Measurements from ENCODE around the gene ZC3H13. TPM values are rescaled to one million over a fixed set of nuclear protein-coding genes. Genes with fewer than 3 reads are reported as not detected.

Gene ZC3H13
- total and polyA plus RNA-seq, 8 donors: 40.6 to 72.7 (median 63.5) TPM

DNA sequence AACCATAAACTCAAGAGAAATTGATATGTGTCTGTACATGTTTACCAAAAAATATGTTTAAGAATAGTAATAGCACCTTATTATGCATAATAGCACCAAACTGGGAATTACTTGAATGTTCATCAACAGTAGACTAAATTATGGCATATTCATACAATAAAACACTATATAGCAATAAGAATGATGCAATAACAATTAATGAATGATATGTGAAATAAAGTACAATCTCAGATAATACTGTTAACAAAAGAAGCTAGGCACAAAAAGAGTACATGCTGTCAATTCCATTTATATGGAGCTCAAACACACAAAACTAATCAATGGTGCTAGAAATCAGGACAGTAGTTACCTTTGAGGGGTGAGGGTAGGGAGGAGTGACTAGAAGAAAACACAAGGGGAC, 36.3 kb downstream of the ZC3H13 start:
- TF ChIP-seq, protein P1, sequence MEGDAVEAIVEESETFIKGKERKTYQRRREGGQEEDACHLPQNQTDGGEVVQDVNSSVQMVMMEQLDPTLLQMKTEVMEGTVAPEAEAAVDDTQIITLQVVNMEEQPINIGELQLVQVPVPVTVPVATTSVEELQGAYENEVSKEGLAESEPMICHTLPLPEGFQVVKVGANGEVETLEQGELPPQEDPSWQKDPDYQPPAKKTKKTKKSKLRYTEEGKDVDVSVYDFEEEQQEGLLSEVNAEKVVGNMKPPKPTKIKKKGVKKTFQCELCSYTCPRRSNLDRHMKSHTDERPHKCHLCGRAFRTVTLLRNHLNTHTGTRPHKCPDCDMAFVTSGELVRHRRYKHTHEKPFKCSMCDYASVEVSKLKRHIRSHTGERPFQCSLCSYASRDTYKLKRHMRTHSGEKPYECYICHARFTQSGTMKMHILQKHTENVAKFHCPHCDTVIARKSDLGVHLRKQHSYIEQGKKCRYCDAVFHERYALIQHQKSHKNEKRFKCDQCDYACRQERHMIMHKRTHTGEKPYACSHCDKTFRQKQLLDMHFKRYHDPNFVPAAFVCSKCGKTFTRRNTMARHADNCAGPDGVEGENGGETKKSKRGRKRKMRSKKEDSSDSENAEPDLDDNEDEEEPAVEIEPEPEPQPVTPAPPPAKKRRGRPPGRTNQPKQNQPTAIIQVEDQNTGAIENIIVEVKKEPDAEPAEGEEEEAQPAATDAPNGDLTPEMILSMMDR (IDR thresholded peaks at IDR 0.05): no peak
- ATAC-seq: no peak
- intact Hi-C loops (cut with DNase I): no loop called here
- no peak for DNase-seq
- H3K27ac ChIP-seq: no peak overlapping the region
- H3K4me3 ChIP-seq: no peak overlapping the region
- H3K4me1 ChIP-seq: no peaks in the 10 kb centered on the region
- H3K9me3 ChIP-seq: no peaks in the 10 kb centered on the region
- no peaks in the 10 kb centered on the region for H3K27me3 ChIP-seq
- H3K36me3 ChIP-seq: peaks cover 0 to 41% of the 10 kb centered on the region in 2 donors

DNA sequence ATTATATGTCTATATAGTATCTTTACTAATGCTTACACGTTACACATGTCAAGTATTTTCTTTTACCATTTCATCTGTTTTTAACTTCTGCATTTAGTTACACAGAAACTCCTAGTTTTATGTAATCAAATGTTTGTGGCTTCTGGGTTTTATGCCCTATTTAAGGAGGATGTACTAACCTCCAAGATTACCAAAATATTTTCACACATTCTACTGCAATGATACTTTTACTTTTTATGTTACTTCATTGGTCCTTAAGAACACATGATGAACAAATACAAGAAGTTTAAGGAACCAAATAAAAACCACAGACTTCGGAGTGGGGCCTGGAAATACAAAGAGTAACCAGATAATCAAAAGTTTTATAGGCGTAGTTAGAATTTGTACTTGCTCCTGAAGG, 37.2 kb downstream of the ZC3H13 start:
- Histone ChIP-seq H3K27ac (no peak overlapping the region), H3K27me3 (no peaks in the 10 kb centered on the region), H3K9me3 (no peaks in the 10 kb centered on the region), H3K36me3 (peaks cover 0 to 48% of the 10 kb centered on the region in 2 donors), H3K4me1 (no peaks in the 10 kb centered on the region), H3K4me3 (no peak overlapping the region)
- ATAC-seq (no peak), DNase-seq (no peak)
- intact Hi-C loops (cut with DNase I): no loop called here
- TF ChIP-seq, protein P1 (IDR thresholded peaks at IDR 0.05): no peak

DNA sequence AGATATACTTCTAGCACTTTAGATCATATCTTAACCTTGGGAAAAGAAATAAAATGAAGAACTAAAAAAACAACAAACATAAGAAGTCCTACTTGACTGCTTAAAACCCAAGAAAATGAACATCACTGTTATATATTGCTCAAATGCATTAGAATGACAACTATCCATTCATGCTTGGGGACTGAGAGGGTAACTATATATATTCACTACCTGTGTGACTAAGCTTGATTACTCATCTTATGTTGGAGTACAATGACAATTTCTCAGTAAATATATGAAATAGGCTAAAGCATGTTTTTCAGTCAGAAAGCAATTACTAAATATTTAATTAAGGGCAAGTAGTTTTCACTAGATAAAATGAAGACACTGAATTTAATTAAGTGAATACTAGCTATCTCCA, 40.1 kb downstream of the ZC3H13 start:
- no peak for DNase-seq
- H3K9me3 ChIP-seq: no peaks in the 10 kb centered on the region
- H3K4me3 ChIP-seq: no peak overlapping the region
- no peak overlapping the region for H3K27ac ChIP-seq
- H3K4me1 ChIP-seq: no peaks in the 10 kb centered on the region
- H3K36me3 ChIP-seq: peaks cover 0 to 53% of the 10 kb centered on the region in 2 donors
- TF ChIP-seq, protein P1 (IDR thresholded peaks at IDR 0.05): no peak
- no peaks in the 10 kb centered on the region for H3K27me3 ChIP-seq
- ATAC-seq: no peak
- intact Hi-C loops (cut with DNase I): no loop called here

DNA sequence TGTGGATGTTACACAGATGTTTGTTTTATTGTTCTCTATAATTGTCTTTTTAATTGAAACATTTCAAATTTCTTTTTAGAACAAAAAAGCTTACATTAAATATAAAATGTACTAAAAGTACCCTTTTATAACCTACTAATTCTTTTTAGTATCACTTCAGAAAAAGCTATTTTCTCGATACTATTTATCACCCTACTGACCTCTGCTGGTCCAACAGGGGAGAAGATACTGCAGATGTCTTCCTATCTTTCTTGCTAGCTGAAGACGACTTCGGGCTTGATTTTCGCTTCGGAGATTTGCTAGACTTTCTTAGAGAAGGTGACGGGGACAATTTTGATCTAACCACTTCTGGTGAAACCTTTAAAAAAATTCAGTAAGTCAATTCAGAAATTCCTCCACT, 42.4 kb downstream of the ZC3H13 start:
- H3K4me1 ChIP-seq: no peaks in the 10 kb centered on the region
- TF ChIP-seq, protein P1 (IDR thresholded peaks at IDR 0.05): no peak
- ATAC-seq: no peak
- intact Hi-C loops (cut with DNase I): no loop called here
- no peaks in the 10 kb centered on the region for H3K9me3 ChIP-seq
- H3K27me3 ChIP-seq: no peaks in the 10 kb centered on the region
- no peak overlapping the region for H3K4me3 ChIP-seq
- DNase-seq: peak in 1 of 4 donors; percentile 3
- no peak overlapping the region for H3K27ac ChIP-seq
- H3K36me3 ChIP-seq: peaks cover 0 to 57% of the 10 kb centered on the region in 2 donors

DNA sequence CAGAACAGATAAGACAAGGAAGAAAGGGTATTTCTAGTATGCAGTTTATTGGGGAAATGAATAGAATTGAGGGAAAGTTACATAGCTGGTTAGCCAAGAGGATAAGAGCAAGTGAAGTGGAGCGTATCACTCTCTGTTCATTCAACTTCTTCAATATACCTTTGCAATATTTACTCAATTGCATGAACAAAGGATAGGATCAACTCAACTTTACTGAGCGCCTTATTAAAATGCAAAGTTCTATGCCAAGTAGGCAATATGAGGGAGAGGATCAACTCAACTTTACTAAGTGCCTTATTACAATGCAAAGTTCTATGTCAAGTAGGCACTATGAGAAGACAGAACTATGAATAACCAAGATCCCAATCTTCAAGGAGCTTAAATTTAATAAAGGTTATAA, 43.9 kb downstream of the ZC3H13 start:
- TF ChIP-seq, protein P1 (IDR thresholded peaks at IDR 0.05): no peak
- Histone ChIP-seq H3K4me1 (no peaks in the 10 kb centered on the region), H3K4me3 (no peak overlapping the region), H3K36me3 (peaks cover 0 to 60% of the 10 kb centered on the region in 2 donors), H3K9me3 (no peaks in the 10 kb centered on the region), H3K27me3 (no peaks in the 10 kb centered on the region), H3K27ac (no peak overlapping the region)
- no peak for ATAC-seq
- DNase-seq: no peak
- intact Hi-C loops (cut with DNase I): no loop called here

Measured in left lung (tissue), 10 donors.